Measurements from ENCODE around the gene ADAM33. TPM values are rescaled to one million over a fixed set of nuclear protein-coding genes. Genes with fewer than 3 reads are reported as not detected.

Gene ADAM33
- total RNA-seq, 1 experiment from 2014 or later, result not detected

- in situ Hi-C loops (cut with HindIII; ENCODE audit: low pct_unique_long_range_greater_than_20kb, low sequenced_read_pairs), result no loop called here
- DNase-seq (ENCODE audit: low read depth), result no peak
These were observed 51.4 kb downstream of the ADAM33 start for GRCh38 chr20:3630429-3630828.

- no peak for DNase-seq (ENCODE audit: low read depth)
- in situ Hi-C loops (cut with HindIII; ENCODE audit: low pct_unique_long_range_greater_than_20kb, low sequenced_read_pairs), result no loop called here
These were observed 51.9 kb downstream of the ADAM33 start for GRCh38 chr20:3629893-3630292.

GRCh38 chr20:3628502-3629314, 53.1 kb downstream of the ADAM33 start:
- DNase-seq (ENCODE audit: low read depth), result no peak
- in situ Hi-C loops (cut with HindIII; ENCODE audit: low pct_unique_long_range_greater_than_20kb, low sequenced_read_pairs), result no loop called here

GRCh38 chr20:3627476-3627875, 54.3 kb downstream of the ADAM33 start:
- in situ Hi-C loops (cut with HindIII; ENCODE audit: low pct_unique_long_range_greater_than_20kb, low sequenced_read_pairs), result no loop called here
- no peak for DNase-seq (ENCODE audit: low read depth)

GRCh38 chr20:3622406-3622805, 59.4 kb downstream of the ADAM33 start:
- in situ Hi-C loops (cut with HindIII; ENCODE audit: low pct_unique_long_range_greater_than_20kb, low sequenced_read_pairs), result no loop called here
- no peak for DNase-seq (ENCODE audit: low read depth)

GRCh38 chr20:3621111-3621510, 60.7 kb downstream of the ADAM33 start:
- in situ Hi-C loops (cut with HindIII; ENCODE audit: low pct_unique_long_range_greater_than_20kb, low sequenced_read_pairs), result no loop called here
- DNase-seq (ENCODE audit: low read depth), result no peak

Other genes with a start within 250 kb of the ADAM33 start
- 9.0 and 15.3 TPM in 2 replicates for gene ATRN, start 211.0 kb downstream of the ADAM33 start, total RNA-seq (2014; rRNA removed; shearing (Covaris generic); ENCODE audit: low replicate concordance)
- gene GFRA4, start 18.6 kb downstream of the ADAM33 start, total RNA-seq (2014; rRNA removed; shearing (Covaris generic); ENCODE audit: low replicate concordance), result not detected in 2 replicates
- gene SIGLEC1, start 30.6 kb upstream of the ADAM33 start, total RNA-seq (2014; rRNA removed; shearing (Covaris generic); ENCODE audit: low replicate concordance), result not detected in 2 replicates
- gene HSPA12B, start 50.7 kb upstream of the ADAM33 start, total RNA-seq (2014; rRNA removed; shearing (Covaris generic); ENCODE audit: low replicate concordance), result not detected in 2 replicates
- gene ADISSP, start 85.7 kb upstream of the ADAM33 start, total RNA-seq (2014; rRNA removed; shearing (Covaris generic); ENCODE audit: low replicate concordance), result 70.6 and 73.8 TPM in 2 replicates
- gene SPEF1, start 99.4 kb upstream of the ADAM33 start, total RNA-seq (2014; rRNA removed; shearing (Covaris generic); ENCODE audit: low replicate concordance), result 0.54 and 3.5 TPM in 2 replicates
- 101 and 105 TPM in 2 replicates for gene CENPB, start 104.7 kb upstream of the ADAM33 start, total RNA-seq (2014; rRNA removed; shearing (Covaris generic); ENCODE audit: low replicate concordance)
- 33.0 and 34.1 TPM in 2 replicates for gene CDC25B, start 114.3 kb upstream of the ADAM33 start, total RNA-seq (2014; rRNA removed; shearing (Covaris generic); ENCODE audit: low replicate concordance)
- 18.4 and 31.0 TPM in 2 replicates for gene AP5S1, start 138.5 kb upstream of the ADAM33 start, total RNA-seq (2014; rRNA removed; shearing (Covaris generic); ENCODE audit: low replicate concordance)
- gene MAVS, start 164.8 kb upstream of the ADAM33 start, total RNA-seq (2014; rRNA removed; shearing (Covaris generic); ENCODE audit: low replicate concordance), result 10.0 and 12.1 TPM in 2 replicates
- gene PANK2, start 207.4 kb upstream of the ADAM33 start, total RNA-seq (2014; rRNA removed; shearing (Covaris generic); ENCODE audit: low replicate concordance), result 48.8 TPM in 2 replicates